ENCODE results near the gene RELN. TPM values are rescaled to one million over a fixed set of nuclear protein-coding genes. Genes with fewer than 3 reads are reported as not detected.

RELN gene
- total and polyA plus RNA-seq, 10 of the 15 experiments (the other 5 are each of a cell fraction or from before 2014, with no cell fraction given): 0.11 to 0.21 TPM; not detected in 8

DNA sequence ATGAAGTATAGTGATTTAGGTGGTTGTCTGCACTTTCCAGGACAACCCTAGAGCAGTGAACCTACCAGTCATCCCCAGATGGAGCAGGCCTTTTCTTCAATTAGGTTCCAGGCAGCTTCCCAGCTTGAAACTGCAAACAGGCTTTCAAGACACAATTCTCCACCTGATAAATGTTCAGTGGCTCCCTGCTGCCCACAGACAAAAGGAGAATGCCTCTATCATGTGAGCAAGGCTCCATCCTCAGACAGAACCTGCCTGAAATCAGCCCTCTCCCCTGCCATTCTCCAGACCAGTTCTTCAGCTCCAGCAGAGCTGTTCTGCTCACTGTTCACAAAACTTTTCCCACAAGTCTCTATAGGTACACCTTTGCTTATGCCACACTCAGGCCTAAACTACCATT, 22.1 kb downstream of the RELN start:
- TF ChIP-seq BCL11A (IDR thresholded peaks at IDR 0.05; ENCODE audit: low read depth, low read length) (no peak), RAD21 (IDR thresholded peaks at IDR 0.05; ENCODE audit: insufficient read depth, low read depth, low read length) (no peak), NFXL1 (IDR thresholded peaks at IDR 0.05; ENCODE audit: borderline replicate concordance) (no peak), PAX5 (IDR thresholded peaks at IDR 0.05; ENCODE audit: borderline replicate concordance, low read depth, low read length) (no peak), TCF7 (IDR thresholded peaks at IDR 0.05; ENCODE audit: borderline replicate concordance) (no peak), NFYA (IDR thresholded peaks at IDR 0.05; ENCODE audit: borderline replicate concordance, low read depth, low read length) (no peak), EGR1 (IDR thresholded peaks at IDR 0.05; ENCODE audit: borderline replicate concordance in 1 of 2, low read depth in 2 of 2, low read length in 2 of 2) (no peak), ZZZ3 (IDR thresholded peaks at IDR 0.05; ENCODE audit: control insufficient read depth, insufficient read length, low read depth) (no peak), LARP7 (IDR thresholded peaks at IDR 0.05) (no peak), SMAD5 (IDR thresholded peaks at IDR 0.05; ENCODE audit: low read depth) (no peak)
- TF ChIP-seq, protein P1, sequence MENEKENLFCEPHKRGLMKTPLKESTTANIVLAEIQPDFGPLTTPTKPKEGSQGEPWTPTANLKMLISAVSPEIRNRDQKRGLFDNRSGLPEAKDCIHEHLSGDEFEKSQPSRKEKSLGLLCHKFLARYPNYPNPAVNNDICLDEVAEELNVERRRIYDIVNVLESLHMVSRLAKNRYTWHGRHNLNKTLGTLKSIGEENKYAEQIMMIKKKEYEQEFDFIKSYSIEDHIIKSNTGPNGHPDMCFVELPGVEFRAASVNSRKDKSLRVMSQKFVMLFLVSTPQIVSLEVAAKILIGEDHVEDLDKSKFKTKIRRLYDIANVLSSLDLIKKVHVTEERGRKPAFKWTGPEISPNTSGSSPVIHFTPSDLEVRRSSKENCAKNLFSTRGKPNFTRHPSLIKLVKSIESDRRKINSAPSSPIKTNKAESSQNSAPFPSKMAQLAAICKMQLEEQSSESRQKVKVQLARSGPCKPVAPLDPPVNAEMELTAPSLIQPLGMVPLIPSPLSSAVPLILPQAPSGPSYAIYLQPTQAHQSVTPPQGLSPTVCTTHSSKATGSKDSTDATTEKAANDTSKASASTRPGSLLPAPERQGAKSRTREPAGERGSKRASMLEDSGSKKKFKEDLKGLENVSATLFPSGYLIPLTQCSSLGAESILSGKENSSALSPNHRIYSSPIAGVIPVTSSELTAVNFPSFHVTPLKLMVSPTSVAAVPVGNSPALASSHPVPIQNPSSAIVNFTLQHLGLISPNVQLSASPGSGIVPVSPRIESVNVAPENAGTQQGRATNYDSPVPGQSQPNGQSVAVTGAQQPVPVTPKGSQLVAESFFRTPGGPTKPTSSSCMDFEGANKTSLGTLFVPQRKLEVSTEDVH (IDR thresholded peaks at IDR 0.05; ENCODE audit: low read depth, partially characterized antibody): no peak
- TF ChIP-seq, protein P2, sequence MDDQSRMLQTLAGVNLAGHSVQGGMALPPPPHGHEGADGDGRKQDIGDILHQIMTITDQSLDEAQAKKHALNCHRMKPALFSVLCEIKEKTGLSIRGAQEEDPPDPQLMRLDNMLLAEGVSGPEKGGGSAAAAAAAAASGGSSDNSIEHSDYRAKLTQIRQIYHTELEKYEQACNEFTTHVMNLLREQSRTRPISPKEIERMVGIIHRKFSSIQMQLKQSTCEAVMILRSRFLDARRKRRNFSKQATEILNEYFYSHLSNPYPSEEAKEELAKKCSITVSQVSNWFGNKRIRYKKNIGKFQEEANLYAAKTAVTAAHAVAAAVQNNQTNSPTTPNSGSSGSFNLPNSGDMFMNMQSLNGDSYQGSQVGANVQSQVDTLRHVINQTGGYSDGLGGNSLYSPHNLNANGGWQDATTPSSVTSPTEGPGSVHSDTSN (IDR thresholded peaks at IDR 0.05; ENCODE audit: insufficient replicate concordance, low read depth, low read length): no peak
- no peak overlapping the region for H3K9ac ChIP-seq (ENCODE audit: control insufficient read depth, insufficient read depth, low read length)
- no peak overlapping the region for H2AFZ ChIP-seq (ENCODE audit: control insufficient read depth, low read depth, low read length)
- no peak overlapping the region for H3K4me2 ChIP-seq (ENCODE audit: control insufficient read depth, insufficient read depth)
- ChIA-PET RAD21 (ENCODE audit: unreplicated experiment) (no interaction called here), POLR2A (no interaction called here), CTCF (no interaction called here), SMC1A (ENCODE audit: uncharacterized antibody, unreplicated experiment) (interaction anchor here (0.5 kb wide), 1 partner anchor 95 kb away, joined by 3 read pairs; no protein-coding TSS in a partner anchor)
- H3K36me3 ChIP-seq (ENCODE audit: control insufficient read depth in 2 of 2, insufficient read depth in 2 of 2, low read length in 1 of 2): no peaks in the 10 kb centered on the region
- H3K9me3 ChIP-seq (replicated peaks; ENCODE audit: control insufficient read depth, insufficient read depth, low read length): no peaks in the 10 kb centered on the region
- no TSS peak for BruUV-seq (replicated peaks)
- no peak for FAIRE-seq
- no peaks in the 10 kb centered on the region for H4K20me1 ChIP-seq (ENCODE audit: control insufficient read depth, insufficient read depth)
- H3K27ac ChIP-seq (ENCODE audit: control insufficient read depth, insufficient read depth): no peak overlapping the region
- no peaks in the 10 kb centered on the region for H3K27me3 ChIP-seq (replicated peaks in 1 of 2; ENCODE audit: control insufficient read depth in 2 of 2, insufficient read depth in 2 of 2, low read length in 1 of 2)
- no peaks in the 10 kb centered on the region for H3K79me2 ChIP-seq (ENCODE audit: control insufficient read depth, insufficient read depth, low read length)
- no peak overlapping the region for H3K4me3 ChIP-seq
- no peak for ATAC-seq
- intact Hi-C loops (cut with micrococcal nuclease; ENCODE audit: unreplicated experiment): no loop called here
- no peaks in the 10 kb centered on the region for H3K4me1 ChIP-seq (ENCODE audit: control insufficient read depth, insufficient read depth, low read length)
- DNase-seq (ENCODE audit: low read depth, low spot score): no peak
- in situ Hi-C loops (cut with MboI): no loop called here

All from GM12878 (cell line).